AG04450 (cell line): ENCODE measurements around the gene ERFL. TPM values are rescaled to one million over a fixed set of nuclear protein-coding genes. Genes with fewer than 3 reads are reported as not detected.

ENCODE experiments used
- CTCF ChIA-PET: fragments of 300-600, 350-600 bp; formaldehyde crosslinking; extraction: SDS; loops from one replicate; lab custom pipeline; 2022; ENCODE audit warnings: antibody characterized with exemption, inconsistent platforms; lab: Charles Lee
- POLR2A ChIA-PET: fragments of 350-600 bp; formaldehyde crosslinking; extraction: SDS; loops from one replicate; lab custom pipeline; 2021; ENCODE audit warnings: antibody characterized with exemption, inconsistent platforms; lab: Yijun Ruan, JAX
- DNase-seq: peaks from one replicate; pipeline ENCODE4 v3.0.0-alpha.2; 2011; ENCODE audit warnings: low read depth, low spot score
- H3K27ac ChIP-seq: one replicate; pipeline ENCODE4 v1.5.1; 2012; ENCODE audit warnings: low read depth, low read length, control low read depth
- H3K27me3 ChIP-seq: one replicate; pipeline ENCODE4 v1.6.0; 2012; ENCODE audit warnings: low read length; ENCODE audit not compliant: control insufficient read depth, insufficient read depth
- H3K4me3 ChIP-seq: 2 replicates; pipeline ENCODE4 v1.5.1; 2011; ENCODE audit warnings: mild to moderate bottlenecking, low read depth, low read length, control low read depth
- H3K9me3 ChIP-seq: 2 replicates; pipeline ENCODE4 v1.5.1; 2012; ENCODE audit warnings: low read length; ENCODE audit not compliant: control insufficient read depth, insufficient read depth
- polyA minus RNA-seq: library from RNA; depleted of rRNA, polyadenylated mRNA; stranded (reverse); fragments of >200 nt; gene quantifications from 2 replicates; pipeline ENCODE4 v1.2.3, GENCODE V29; 2011; rRNA and poly(A)+ RNA removed
- polyA plus RNA-seq: library from polyadenylated mRNA; depleted of rRNA; stranded (reverse); fragments of >200 nt; gene quantifications from 2 replicates; pipeline ENCODE4 v1.2.3, GENCODE V29; 2011; rRNA removed
- TF ChIP-seq, protein P1 (sequence below): IDR thresholded peaks from 2 replicates; pipeline ENCODE4 v1.5.1; 2011; ENCODE audit warnings: low read depth, low read length, control low read depth, inconsistent platforms

Gene ERFL
- polyA plus RNA-seq (not detected in 2 replicates), polyA minus RNA-seq (not detected in 2 replicates)

DNA sequence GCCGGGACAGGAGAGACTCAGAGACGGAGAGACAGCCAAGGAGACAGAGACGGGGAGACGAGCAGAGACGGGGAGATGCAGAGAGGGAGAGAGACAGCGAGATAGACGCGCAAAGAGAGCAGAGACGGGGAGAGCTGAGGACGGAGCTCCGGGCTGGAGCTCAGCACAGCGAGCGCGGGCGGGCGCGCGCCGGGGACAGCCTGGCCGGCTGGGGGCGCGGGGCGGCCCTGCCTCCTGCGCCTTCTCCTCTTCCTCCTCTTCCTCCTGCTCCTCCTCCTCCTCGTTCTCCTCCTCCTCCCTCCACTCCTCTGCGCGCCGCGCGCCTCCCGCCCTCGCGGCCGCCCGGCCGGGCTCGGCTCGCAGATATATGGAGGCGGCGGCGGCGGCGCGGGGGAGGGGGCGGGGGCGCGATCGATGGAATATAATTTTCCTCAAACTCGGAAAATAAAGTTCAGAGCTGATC is at the start of gene ERFL:
ERFL (minus strand) TSS at position 229 of the 463 bp plus-strand sequence. CDS start 15,530 bp downstream, outside the sequence.
- TF ChIP-seq, protein P1, sequence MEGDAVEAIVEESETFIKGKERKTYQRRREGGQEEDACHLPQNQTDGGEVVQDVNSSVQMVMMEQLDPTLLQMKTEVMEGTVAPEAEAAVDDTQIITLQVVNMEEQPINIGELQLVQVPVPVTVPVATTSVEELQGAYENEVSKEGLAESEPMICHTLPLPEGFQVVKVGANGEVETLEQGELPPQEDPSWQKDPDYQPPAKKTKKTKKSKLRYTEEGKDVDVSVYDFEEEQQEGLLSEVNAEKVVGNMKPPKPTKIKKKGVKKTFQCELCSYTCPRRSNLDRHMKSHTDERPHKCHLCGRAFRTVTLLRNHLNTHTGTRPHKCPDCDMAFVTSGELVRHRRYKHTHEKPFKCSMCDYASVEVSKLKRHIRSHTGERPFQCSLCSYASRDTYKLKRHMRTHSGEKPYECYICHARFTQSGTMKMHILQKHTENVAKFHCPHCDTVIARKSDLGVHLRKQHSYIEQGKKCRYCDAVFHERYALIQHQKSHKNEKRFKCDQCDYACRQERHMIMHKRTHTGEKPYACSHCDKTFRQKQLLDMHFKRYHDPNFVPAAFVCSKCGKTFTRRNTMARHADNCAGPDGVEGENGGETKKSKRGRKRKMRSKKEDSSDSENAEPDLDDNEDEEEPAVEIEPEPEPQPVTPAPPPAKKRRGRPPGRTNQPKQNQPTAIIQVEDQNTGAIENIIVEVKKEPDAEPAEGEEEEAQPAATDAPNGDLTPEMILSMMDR, result no peak
- CTCF ChIA-PET, result interaction anchor here (0.6 to 1.3 kb wide), 3 partner anchors 10 to 107 kb away, joined by 3 to 5 read pairs (median 3); no protein-coding TSS in a partner anchor
- Histone ChIP-seq H3K27ac (no peak within 1 kb of the TSS), H3K4me3 (peak within 1 kb of the TSS; percentile 54), H3K9me3 (peaks cover 7% of the 10 kb centered on the region; the same call in 1 of the 2 replicates), H3K27me3 (peaks cover 73% of the 10 kb centered on the region)
- POLR2A ChIA-PET, result no interaction called here
- no peak for DNase-seq

- ChIA-PET CTCF (no interaction called here), POLR2A (no interaction called here)
- Histone ChIP-seq H3K27ac (no peak overlapping the region), H3K27me3 (peaks cover 3% of the 10 kb centered on the region), H3K9me3 (no peaks in the 10 kb centered on the region), H3K4me3 (no peak overlapping the region)
- TF ChIP-seq, protein P1, result no peak
- no peak for DNase-seq
Measured at GRCh38 chr19:41977916-41978315, 49.7 kb upstream of the ERFL start.

DNA sequence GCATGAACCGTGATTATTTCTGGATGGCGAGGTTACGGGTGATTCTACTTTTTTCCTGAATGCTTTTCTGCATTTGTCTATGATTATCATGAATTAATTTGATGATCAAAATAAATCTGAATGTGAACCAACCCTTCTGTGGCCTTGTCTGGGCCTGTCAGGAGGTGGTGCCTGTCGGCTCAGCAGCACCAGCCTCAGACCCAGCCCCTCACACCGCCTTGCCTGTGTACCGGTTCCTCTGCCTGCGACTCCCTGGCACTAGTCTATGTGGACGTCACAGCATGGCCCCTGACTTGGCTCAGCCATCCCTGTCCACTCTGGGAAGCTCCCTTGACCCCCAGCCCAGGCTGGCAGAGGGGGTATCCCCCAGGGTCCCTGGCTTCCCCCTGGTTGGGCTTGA is 46.4 kb upstream of the ERFL start:
- TF ChIP-seq, protein P1, result no peak
- Histone ChIP-seq H3K4me3 (no peak overlapping the region), H3K9me3 (no peaks in the 10 kb centered on the region; the same call in 1 of the 2 replicates), H3K27ac (no peak overlapping the region), H3K27me3 (peaks cover 3% of the 10 kb centered on the region)
- DNase-seq, result no peak
- ChIA-PET POLR2A (interaction anchor here (0.7 kb wide), 1 partner anchor 55 kb away, joined by 3 read pairs; no protein-coding TSS in a partner anchor), CTCF (interaction anchor here (0.7 kb wide), 1 partner anchor 20 kb away, joined by 3 read pairs; no protein-coding TSS in a partner anchor)

- H3K27me3 ChIP-seq, result peaks cover 13% of the 10 kb centered on the region
- TF ChIP-seq, protein P1, result no peak
- ChIA-PET CTCF (no interaction called here), POLR2A (no interaction called here)
- no peak overlapping the region for H3K4me3 ChIP-seq
- no peaks in the 10 kb centered on the region; the same call in 1 of the 2 replicates for H3K9me3 ChIP-seq
- DNase-seq, result no peak
- no peak overlapping the region for H3K27ac ChIP-seq
Measured at GRCh38 chr19:41971363-41971762, 43.1 kb upstream of the ERFL start.

GRCh38 chr19:41969772-41970458 is 41.7 kb upstream of the ERFL start:
- POLR2A ChIA-PET, result no interaction called here
- TF ChIP-seq, protein P1, result no peak
- Histone ChIP-seq H3K9me3 (no peaks in the 10 kb centered on the region; the same call in 1 of the 2 replicates), H3K27ac (no peak overlapping the region), H3K4me3 (no peak overlapping the region), H3K27me3 (peaks cover 16% of the 10 kb centered on the region)
- DNase-seq, result no peak
- CTCF ChIA-PET, result no interaction called here
